Smooth muscle cell (in vitro differentiated cells): ENCODE measurements around the gene TNFAIP1. TPM values are rescaled to one million over a fixed set of nuclear protein-coding genes. Genes with fewer than 3 reads are reported as not detected.

ENCODE experiments used
- DNase-seq: peaks from one replicate; lab custom pipeline; 2025; ENCODE audit not compliant: unreplicated experiment; lab: John Stamatoyannopoulos, UW
- H2AFZ ChIP-seq: fragments of 200-600 bp; sonication (generic); 2 replicates; pipeline ENCODE4 v1.6.0; 2016; ENCODE audit warnings: antibody characterized with exemption, low read depth, mild to moderate bottlenecking
- H3F3A ChIP-seq: fragments of 200-600 bp; sonication (generic); 2 replicates; pipeline ENCODE4 v1.6.0; 2017; ENCODE audit warnings: antibody characterized with exemption, low read depth
- H3K27ac ChIP-seq: fragments of 200-600 bp; sonication (generic); 2 replicates; pipeline ENCODE4 v1.5.1; 2016; ENCODE audit warnings: low read depth, mild to moderate bottlenecking
- H3K27me3 ChIP-seq: fragments of 200-600 bp; sonication (generic); 2 replicates; pipeline ENCODE4 v1.6.1; 2016; ENCODE audit warnings: low read depth, mild to moderate bottlenecking
- H3K36me3 ChIP-seq: fragments of 200-600 bp; sonication (generic); 2 replicates; pipeline ENCODE4 v1.5.1; 2016; ENCODE audit warnings: low read depth
- H3K4me1 ChIP-seq: fragments of 200-600 bp; sonication (generic); 2 replicates; pipeline ENCODE4 v1.5.1; 2016; ENCODE audit warnings: low read depth
- H3K4me2 ChIP-seq: fragments of 200-600 bp; sonication (generic); 2 replicates; pipeline ENCODE4 v1.6.0; 2016; ENCODE audit warnings: mild to moderate bottlenecking
- H3K4me3 ChIP-seq: fragments of 200-600 bp; sonication (generic); 2 replicates; pipeline ENCODE4 v1.5.1; 2016; ENCODE audit warnings: mild to moderate bottlenecking
- H3K79me2 ChIP-seq: fragments of 200-600 bp; sonication (generic); 2 replicates; pipeline ENCODE4 v1.6.0; 2016; ENCODE audit warnings: low read depth, mild to moderate bottlenecking
- H3K9ac ChIP-seq: fragments of 200-600 bp; sonication (generic); 2 replicates; pipeline ENCODE4 v1.6.0; 2016; ENCODE audit warnings: low read depth
- H3K9me3 ChIP-seq: fragments of 200-600 bp; sonication (generic); replicated peaks from 2 replicates; pipeline ENCODE4 v1.5.1; 2016; ENCODE audit warnings: low read depth
- H4K20me1 ChIP-seq: fragments of 200-600 bp; sonication (generic); 2 replicates; pipeline ENCODE4 v1.6.0; 2016; ENCODE audit warnings: low read depth
- WGBS: methylation state at CpG from one replicate; pipeline ENCODE4 v1.1.7; 2016; ENCODE audit warnings: low lambda C conversion rate; 5-methylcytosine and 5-hydroxymethylcytosine counted together
- polyA plus RNA-seq: library from polyadenylated mRNA; unstranded; fragments of >200 nt; fragmentation: Nextera tagmentation; extraction: Ambion mirVana; gene quantifications from 2 replicates; pipeline ENCODE4 v1.2.1, GENCODE V29; 2016
- total RNA-seq: library from RNA; depleted of rRNA; stranded (reverse); fragments of >200 nt; gene quantifications from 2 replicates; pipeline ENCODE4 v1.2.3, GENCODE V29; 2014
- TF ChIP-seq, protein P1 (sequence below): fragments of 200-600 bp; sonication (generic); IDR thresholded peaks from 2 replicates; pipeline ENCODE4 v1.5.1; 2017; ENCODE audit warnings: borderline replicate concordance, mild to moderate bottlenecking, antibody characterized with exemption; ENCODE audit not compliant: insufficient read depth, poor library complexity, severe bottlenecking

TNFAIP1 gene
- total and polyA plus RNA-seq, 2 experiments from 2014 or later: 75.0 to 81.0 TPM

DNA sequence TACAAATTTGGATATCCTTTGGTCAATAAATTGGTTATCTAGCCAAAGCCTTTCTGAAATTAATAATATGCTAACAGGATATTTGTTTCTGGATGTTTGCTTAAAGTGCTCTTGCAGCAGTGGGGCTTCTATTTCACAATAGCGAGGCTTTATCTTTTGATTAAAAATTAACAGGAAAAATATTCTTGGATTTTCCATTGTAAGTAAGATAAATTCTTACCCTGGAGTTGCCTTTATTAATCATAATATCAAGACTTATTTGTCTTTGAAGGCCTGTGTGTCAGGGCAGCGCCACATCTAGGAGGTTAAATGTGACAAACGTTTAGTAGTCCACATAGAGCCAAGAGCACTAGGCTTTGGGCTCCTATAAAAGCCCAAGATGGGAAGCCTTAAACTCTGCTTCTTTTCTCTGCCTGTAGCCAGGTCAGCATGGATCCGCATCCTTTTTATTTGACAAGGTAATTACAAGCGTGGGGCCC lies 11.3 kb upstream of the TNFAIP1 start:
- Histone ChIP-seq H3K27me3 (no peaks in the 10 kb centered on the region), H3K27ac (no peak overlapping the region), H3K36me3 (peaks cover 7% of the 10 kb centered on the region), H3K79me2 (peaks cover 38% of the 10 kb centered on the region), H3K4me1 (peaks cover 10% of the 10 kb centered on the region), H3K4me3 (no peak overlapping the region), H3K9me3 (no peaks in the 10 kb centered on the region), H3K9ac (no peak overlapping the region), H4K20me1 (no peaks in the 10 kb centered on the region), H2AFZ (no peak overlapping the region), H3K4me2 (no peak overlapping the region), H3F3A (no peaks in the 10 kb centered on the region)
- WGBS: 87% methylated on average over 5 of the region's 5 CpGs
- TF ChIP-seq, protein P1, sequence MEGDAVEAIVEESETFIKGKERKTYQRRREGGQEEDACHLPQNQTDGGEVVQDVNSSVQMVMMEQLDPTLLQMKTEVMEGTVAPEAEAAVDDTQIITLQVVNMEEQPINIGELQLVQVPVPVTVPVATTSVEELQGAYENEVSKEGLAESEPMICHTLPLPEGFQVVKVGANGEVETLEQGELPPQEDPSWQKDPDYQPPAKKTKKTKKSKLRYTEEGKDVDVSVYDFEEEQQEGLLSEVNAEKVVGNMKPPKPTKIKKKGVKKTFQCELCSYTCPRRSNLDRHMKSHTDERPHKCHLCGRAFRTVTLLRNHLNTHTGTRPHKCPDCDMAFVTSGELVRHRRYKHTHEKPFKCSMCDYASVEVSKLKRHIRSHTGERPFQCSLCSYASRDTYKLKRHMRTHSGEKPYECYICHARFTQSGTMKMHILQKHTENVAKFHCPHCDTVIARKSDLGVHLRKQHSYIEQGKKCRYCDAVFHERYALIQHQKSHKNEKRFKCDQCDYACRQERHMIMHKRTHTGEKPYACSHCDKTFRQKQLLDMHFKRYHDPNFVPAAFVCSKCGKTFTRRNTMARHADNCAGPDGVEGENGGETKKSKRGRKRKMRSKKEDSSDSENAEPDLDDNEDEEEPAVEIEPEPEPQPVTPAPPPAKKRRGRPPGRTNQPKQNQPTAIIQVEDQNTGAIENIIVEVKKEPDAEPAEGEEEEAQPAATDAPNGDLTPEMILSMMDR: no peak
- DNase-seq: no peak

DNA sequence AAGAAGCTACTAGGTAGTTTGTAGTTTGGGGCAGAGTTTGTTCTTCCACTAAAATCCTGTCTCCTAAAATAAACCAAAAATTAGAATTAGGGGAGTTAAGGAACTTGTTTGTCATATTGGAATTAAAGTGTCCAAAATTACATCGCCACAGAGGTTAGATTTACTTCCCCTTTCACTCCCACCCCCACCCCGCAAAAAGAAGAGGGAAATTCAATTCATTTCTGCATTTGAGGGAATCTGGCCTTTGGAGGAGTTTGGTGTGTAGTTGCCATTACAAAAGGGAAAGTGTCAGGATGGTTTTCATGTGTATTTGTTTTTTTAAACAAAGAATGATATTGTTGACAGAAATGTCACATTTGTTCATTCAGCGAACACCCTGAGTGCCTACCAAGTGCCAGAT lies 10.8 kb upstream of the TNFAIP1 start:
- 99% methylated on average over 3 of the region's 3 CpGs for WGBS
- H3K79me2 ChIP-seq: peaks cover 37% of the 10 kb centered on the region
- H4K20me1 ChIP-seq: no peaks in the 10 kb centered on the region
- H3K4me1 ChIP-seq: peaks cover 7% of the 10 kb centered on the region
- TF ChIP-seq, protein P1: no peak
- H3K4me2 ChIP-seq: no peak overlapping the region
- H3K9me3 ChIP-seq: no peaks in the 10 kb centered on the region
- no peak overlapping the region for H3K9ac ChIP-seq
- no peak overlapping the region for H3K27ac ChIP-seq
- peaks cover 7% of the 10 kb centered on the region for H3K36me3 ChIP-seq
- no peak overlapping the region for H2AFZ ChIP-seq
- no peaks in the 10 kb centered on the region for H3F3A ChIP-seq
- H3K27me3 ChIP-seq: no peaks in the 10 kb centered on the region
- H3K4me3 ChIP-seq: no peak overlapping the region
- no peak for DNase-seq

DNA sequence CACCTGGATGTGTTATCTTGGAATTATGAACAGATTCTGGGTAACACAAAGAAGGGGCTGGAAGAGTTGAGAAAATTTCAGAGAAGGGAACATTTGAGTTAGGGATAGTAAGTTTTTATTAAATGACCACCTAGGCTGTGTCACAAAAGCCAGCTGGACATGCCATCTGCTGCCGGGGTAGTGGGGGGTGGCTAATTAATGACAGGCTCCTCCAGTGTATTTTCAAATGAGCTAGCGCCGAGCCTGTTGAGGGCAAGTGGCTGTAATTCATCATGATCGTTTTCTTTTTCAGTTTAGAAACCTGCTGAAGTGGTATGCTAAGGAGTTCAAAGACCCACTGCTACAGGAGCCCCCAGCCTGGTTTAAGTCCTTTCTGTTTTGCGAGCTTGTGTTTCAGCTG lies 10.3 kb upstream of the TNFAIP1 start:
- H3K4me2 ChIP-seq: no peak overlapping the region
- peaks cover 7% of the 10 kb centered on the region for H3K36me3 ChIP-seq
- no peaks in the 10 kb centered on the region for H3K27me3 ChIP-seq
- no peaks in the 10 kb centered on the region for H4K20me1 ChIP-seq
- H3K9me3 ChIP-seq: no peaks in the 10 kb centered on the region
- H3K9ac ChIP-seq: no peak overlapping the region
- peaks cover 33% of the 10 kb centered on the region for H3K79me2 ChIP-seq
- no peak overlapping the region for H3K4me3 ChIP-seq
- no peak for DNase-seq
- no peak overlapping the region for H2AFZ ChIP-seq
- WGBS: 92% methylated on average over 5 of the region's 5 CpGs
- peaks cover 3% of the 10 kb centered on the region for H3K4me1 ChIP-seq
- no peak overlapping the region for H3K27ac ChIP-seq
- H3F3A ChIP-seq: no peaks in the 10 kb centered on the region
- TF ChIP-seq, protein P1: no peak

DNA sequence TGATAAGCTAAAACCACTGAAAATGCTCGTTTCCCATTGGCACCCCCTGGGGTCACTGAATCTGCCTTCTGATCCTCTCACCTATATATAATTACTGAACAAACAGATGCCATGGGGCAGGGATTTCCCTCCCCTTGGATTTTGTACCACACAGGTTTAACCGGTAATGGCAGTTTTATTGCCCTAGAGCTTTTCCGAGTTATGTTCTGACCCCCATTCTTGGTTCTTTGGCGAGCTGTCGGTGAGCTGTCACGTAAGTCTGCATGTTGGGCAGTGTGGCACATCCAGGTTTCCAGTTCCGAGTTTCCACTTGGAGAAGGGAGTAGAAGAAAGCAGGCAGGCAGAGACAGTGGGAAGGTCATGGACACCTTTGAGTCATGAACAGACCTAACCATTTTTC lies 9.4 kb upstream of the TNFAIP1 start:
- H3K4me3 ChIP-seq: no peak overlapping the region
- TF ChIP-seq, protein P1: no peak
- peaks cover 7% of the 10 kb centered on the region for H3K36me3 ChIP-seq
- no peak overlapping the region for H2AFZ ChIP-seq
- H3K4me1 ChIP-seq: no peaks in the 10 kb centered on the region
- 91% methylated on average over 7 of the region's 7 CpGs for WGBS
- no peaks in the 10 kb centered on the region for H3K27me3 ChIP-seq
- no peak overlapping the region for H3K27ac ChIP-seq
- H3F3A ChIP-seq: no peaks in the 10 kb centered on the region
- peaks cover 5% of the 10 kb centered on the region for H4K20me1 ChIP-seq
- no peak overlapping the region for H3K9ac ChIP-seq
- H3K4me2 ChIP-seq: no peak overlapping the region
- no peaks in the 10 kb centered on the region for H3K9me3 ChIP-seq
- DNase-seq: no peak
- H3K79me2 ChIP-seq: peaks cover 24% of the 10 kb centered on the region
